B cell (primary cell): ENCODE measurements around the gene ZSWIM7. TPM values are rescaled to one million over a fixed set of nuclear protein-coding genes. Genes with fewer than 3 reads are reported as not detected.

Experiments used
- ATAC-seq: fragments of 200-7000 bp; cut with Tn5 transposase; one replicate; pipeline ENCODE4 v1.10.0; 2021; ENCODE audit warnings: low read depth, mild to moderate bottlenecking, moderate number of reproducible peaks, moderate library complexity
- CTCF ChIA-PET: fragments of 350-600 bp; sonication (Branson Sonifier 250); formaldehyde crosslinking; loops from one replicate; lab custom pipeline; 2021; ENCODE audit warnings: antibody characterized with exemption, inconsistent platforms; lab: Charles Lee
- POLR2A ChIA-PET: fragments of 350-600 bp; sonication (Branson Sonifier 250); formaldehyde crosslinking; loops from one replicate; lab custom pipeline; 2021; ENCODE audit warnings: antibody characterized with exemption; lab: Charles Lee
- DNase-seq: peaks from one replicate; pipeline ENCODE4 v3.0.0; 2013
- H2AFZ ChIP-seq: 2 replicates; pipeline ENCODE4 v1.6.1; 2012; ENCODE audit warnings: mild to moderate bottlenecking, low read depth, low read length; ENCODE audit not compliant: insufficient read depth, poor library complexity, severe bottlenecking
- H3K27ac ChIP-seq, 2 donors: 1 replicate in 1 of 2; 2 replicates in 1 of 2; pipeline ENCODE4 v1.5.1; 2012 to 2013; ENCODE audit warnings: low read length in 2 of 2, mild to moderate bottlenecking in 2 of 2, moderate library complexity in 1 of 2
- H3K27me3 ChIP-seq, 4 experiments: fragments of 200-600 bp in 1 of 4; sonication (generic) in 1 of 4; replicated peaks in 1 of 4; 1 replicate in 2 of 4; 2 replicates in 2 of 4; pipeline versions ENCODE4 v1.6.1 to v1.7.0; 2013 to 2016; ENCODE audit warnings: low read length in 3 of 4, mild to moderate bottlenecking in 2 of 4, mixed read lengths in 1 of 4, moderate library complexity in 1 of 4; ENCODE audit not compliant: insufficient read depth in 4 of 4, control insufficient read depth in 3 of 4; ENCODE audit errors: control extremely low read depth in 1 of 4
- H3K36me3 ChIP-seq, 2 experiments: replicated peaks in 1 of 2; 1 replicate in 1 of 2; 2 replicates in 1 of 2; pipeline versions ENCODE4 v1.6.1 to v1.7.1; 2013; ENCODE audit warnings: low read length in 1 of 2; ENCODE audit not compliant: insufficient read depth in 2 of 2, control insufficient read depth in 1 of 2; ENCODE audit errors: control extremely low read depth in 1 of 2, extremely low read depth in 1 of 2
- H3K4me1 ChIP-seq, 2 donors: fragments of 200-600 bp in 1 of 2; sonication (generic) in 1 of 2; 1 replicate in 1 of 2; 2 replicates in 1 of 2; pipeline versions ENCODE4 v1.5.1 to v1.6.1; 2013 to 2017; ENCODE audit warnings: low read length in 2 of 2; ENCODE audit not compliant: control insufficient read depth in 2 of 2, insufficient read depth in 2 of 2
- H3K4me2 ChIP-seq: replicated peaks from 2 replicates; pipeline ENCODE3; 2012; ENCODE audit warnings: mild to moderate bottlenecking, low read depth, low read length; ENCODE audit not compliant: poor library complexity, severe bottlenecking
- H3K4me3 ChIP-seq, 5 experiments: fragments of 200-600 bp in 1 of 5; sonication (generic) in 1 of 5; 1 replicate in 3 of 5; 2 replicates in 2 of 5; pipeline versions ENCODE4 v1.5.1 to v1.7.0; 2011 to 2016; ENCODE audit warnings: low read length in 4 of 5, mild to moderate bottlenecking in 4 of 5, low read depth in 2 of 5, control low read depth in 1 of 5, moderate library complexity in 1 of 5; ENCODE audit not compliant: insufficient read depth in 1 of 5; ENCODE audit errors: control extremely low read depth in 1 of 5, extremely low read depth in 1 of 5
- H3K79me2 ChIP-seq: fragments of 200-600 bp; sonication (generic); one replicate; pipeline ENCODE4 v1.6.0; 2016; ENCODE audit warnings: low read length; ENCODE audit not compliant: control insufficient read depth, insufficient read depth
- H3K9ac ChIP-seq: fragments of 200-600 bp; sonication (generic); 2 replicates; pipeline ENCODE4 v1.6.1; 2017; ENCODE audit warnings: mild to moderate bottlenecking, low read length, moderate library complexity
- H3K9me3 ChIP-seq, 3 donors: one replicate each; pipeline versions ENCODE4 v1.6.1 to v1.7.1; 2013; ENCODE audit warnings: low read length in 2 of 3; ENCODE audit not compliant: control insufficient read depth in 2 of 3, insufficient read depth in 1 of 3; ENCODE audit errors: control extremely low read depth in 1 of 3
- H4K20me1 ChIP-seq: 2 replicates; pipeline ENCODE4 v1.6.0; 2012; ENCODE audit warnings: mild to moderate bottlenecking, low read length; ENCODE audit not compliant: insufficient read depth, control insufficient read depth, poor library complexity, severe bottlenecking
- H3K27ac Mint-ChIP-seq: one replicate; pipeline ENCODE4 v1.8.0; 2021; ENCODE audit warnings: mixed read lengths
- H3K27me3 Mint-ChIP-seq: one replicate; pipeline ENCODE4 v1.8.0; 2021; ENCODE audit warnings: mixed read lengths
- H3K4me1 Mint-ChIP-seq: one replicate; pipeline ENCODE4 v1.8.0; 2021; ENCODE audit warnings: mixed read lengths
- H3K4me3 Mint-ChIP-seq: one replicate; pipeline ENCODE4 v1.8.0; 2021; ENCODE audit warnings: mixed read lengths
- H3K9me3 Mint-ChIP-seq: one replicate; pipeline ENCODE4 v1.8.0; 2022; ENCODE audit warnings: mixed read lengths; ENCODE audit not compliant: insufficient read depth
- EZH2 ChIP-seq: IDR thresholded peaks from 2 replicates; pipeline ENCODE4 v1.6.1; 2012; ENCODE audit warnings: borderline replicate concordance, low read depth, mild to moderate bottlenecking, moderate library complexity, low read length; ENCODE audit not compliant: insufficient read depth, poor library complexity, severe bottlenecking
- WGBS: methylation state at CpG from one replicate; pipeline ENCODE4 v1.1.5; 2013; ENCODE audit warnings: missing lambda C conversion rate; ENCODE audit not compliant: insufficient coverage; 5-methylcytosine and 5-hydroxymethylcytosine counted together
- intact Hi-C: fragments of 100-400 bp; cut with micrococcal nuclease; formaldehyde crosslinking; loops from one replicate; pipeline ENCODE4 v1.10.0; 2022
- polyA plus RNA-seq: library from polyadenylated mRNA; depleted of rRNA; stranded (reverse); fragments of >200 nt; gene quantifications from 2 replicates; pipeline ENCODE4 v1.2.3, GENCODE V29; 2012
- total RNA-seq, 2 donors: library from RNA; stranded (reverse); fragments of 120-200 nt in 1 of 2; gene quantifications; 1 replicate in 1 of 2; 2 replicates in 1 of 2; pipeline versions ENCODE4 v1.2.3 to v1.2.4, GENCODE V29; 2013 to 2022
- TF ChIP-seq, protein P1 (sequence below): fragments of 200-600 bp; IDR thresholded peaks from one replicate; pipeline ENCODE4 v1.8.0; 2022; ENCODE audit warnings: antibody characterized with exemption, mild to moderate bottlenecking

Gene ZSWIM7
- total and polyA plus RNA-seq, 2 donors (not counting 1 experiment from before 2014, with no cell fraction given), result 25.1 to 39.3 TPM

DNA sequence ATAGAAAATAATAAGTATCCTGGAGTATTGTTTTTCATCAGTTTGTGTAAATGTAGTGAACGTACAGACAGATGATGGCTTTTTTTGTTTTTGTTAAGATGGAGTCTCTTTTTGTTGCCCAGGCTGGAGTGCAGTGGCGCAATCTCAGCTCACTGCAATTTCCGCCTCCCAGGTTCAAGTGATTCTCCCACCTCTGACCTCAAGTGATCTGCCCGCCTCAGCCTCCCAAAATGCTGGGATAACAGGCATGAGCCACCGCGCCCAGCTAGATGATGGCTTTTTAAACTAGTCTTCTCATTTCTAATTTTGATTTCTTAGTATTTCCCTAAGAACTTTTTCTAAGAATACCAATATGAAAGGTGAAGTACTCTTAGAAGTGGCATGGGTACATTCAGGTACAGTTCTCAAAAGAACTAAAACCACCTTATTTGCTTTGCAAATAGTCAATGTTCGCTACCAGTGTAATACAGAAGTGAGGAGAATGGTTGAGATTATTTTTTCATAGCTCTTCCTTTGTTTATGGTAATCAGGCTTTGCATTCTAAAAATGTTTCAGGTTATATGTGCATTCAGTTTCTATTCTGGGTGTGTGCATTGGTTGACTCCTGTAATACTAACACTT, 34.3 kb upstream of the ZSWIM7 start:
- H3K4me2 ChIP-seq, result no peak overlapping the region
- Mint-ChIP-seq H3K27ac (no peak overlapping the region), H3K4me1 (no peaks in the 10 kb centered on the region), H3K27me3 (no peaks in the 10 kb centered on the region), H3K4me3 (no peak overlapping the region), H3K9me3 (no peaks in the 10 kb centered on the region)
- no peak for ATAC-seq
- TF ChIP-seq, protein P1, sequence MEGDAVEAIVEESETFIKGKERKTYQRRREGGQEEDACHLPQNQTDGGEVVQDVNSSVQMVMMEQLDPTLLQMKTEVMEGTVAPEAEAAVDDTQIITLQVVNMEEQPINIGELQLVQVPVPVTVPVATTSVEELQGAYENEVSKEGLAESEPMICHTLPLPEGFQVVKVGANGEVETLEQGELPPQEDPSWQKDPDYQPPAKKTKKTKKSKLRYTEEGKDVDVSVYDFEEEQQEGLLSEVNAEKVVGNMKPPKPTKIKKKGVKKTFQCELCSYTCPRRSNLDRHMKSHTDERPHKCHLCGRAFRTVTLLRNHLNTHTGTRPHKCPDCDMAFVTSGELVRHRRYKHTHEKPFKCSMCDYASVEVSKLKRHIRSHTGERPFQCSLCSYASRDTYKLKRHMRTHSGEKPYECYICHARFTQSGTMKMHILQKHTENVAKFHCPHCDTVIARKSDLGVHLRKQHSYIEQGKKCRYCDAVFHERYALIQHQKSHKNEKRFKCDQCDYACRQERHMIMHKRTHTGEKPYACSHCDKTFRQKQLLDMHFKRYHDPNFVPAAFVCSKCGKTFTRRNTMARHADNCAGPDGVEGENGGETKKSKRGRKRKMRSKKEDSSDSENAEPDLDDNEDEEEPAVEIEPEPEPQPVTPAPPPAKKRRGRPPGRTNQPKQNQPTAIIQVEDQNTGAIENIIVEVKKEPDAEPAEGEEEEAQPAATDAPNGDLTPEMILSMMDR, result no peak
- TF ChIP-seq EZH2, result no peak
- no peak overlapping the region for H3K9ac ChIP-seq
- H3K9me3 ChIP-seq, result no peaks in the 10 kb centered on the region
- no peak overlapping the region for H3K4me3 ChIP-seq
- no peak overlapping the region for H3K27ac ChIP-seq
- 100% methylated on average over 1 of the region's 7 CpGs for WGBS
- ChIA-PET CTCF (no interaction called here), POLR2A (no interaction called here)
- no peaks in the 10 kb centered on the region for H3K79me2 ChIP-seq
- peaks cover 2 to 86% of the 10 kb centered on the region in 2 experiments for H3K36me3 ChIP-seq
- no peaks in the 10 kb centered on the region for H4K20me1 ChIP-seq
- no peaks in the 10 kb centered on the region for H3K27me3 ChIP-seq
- no peaks in the 10 kb centered on the region for H3K4me1 ChIP-seq
- intact Hi-C loops, result no loop called here
- no peak overlapping the region for H2AFZ ChIP-seq
- DNase-seq, result no peak

DNA sequence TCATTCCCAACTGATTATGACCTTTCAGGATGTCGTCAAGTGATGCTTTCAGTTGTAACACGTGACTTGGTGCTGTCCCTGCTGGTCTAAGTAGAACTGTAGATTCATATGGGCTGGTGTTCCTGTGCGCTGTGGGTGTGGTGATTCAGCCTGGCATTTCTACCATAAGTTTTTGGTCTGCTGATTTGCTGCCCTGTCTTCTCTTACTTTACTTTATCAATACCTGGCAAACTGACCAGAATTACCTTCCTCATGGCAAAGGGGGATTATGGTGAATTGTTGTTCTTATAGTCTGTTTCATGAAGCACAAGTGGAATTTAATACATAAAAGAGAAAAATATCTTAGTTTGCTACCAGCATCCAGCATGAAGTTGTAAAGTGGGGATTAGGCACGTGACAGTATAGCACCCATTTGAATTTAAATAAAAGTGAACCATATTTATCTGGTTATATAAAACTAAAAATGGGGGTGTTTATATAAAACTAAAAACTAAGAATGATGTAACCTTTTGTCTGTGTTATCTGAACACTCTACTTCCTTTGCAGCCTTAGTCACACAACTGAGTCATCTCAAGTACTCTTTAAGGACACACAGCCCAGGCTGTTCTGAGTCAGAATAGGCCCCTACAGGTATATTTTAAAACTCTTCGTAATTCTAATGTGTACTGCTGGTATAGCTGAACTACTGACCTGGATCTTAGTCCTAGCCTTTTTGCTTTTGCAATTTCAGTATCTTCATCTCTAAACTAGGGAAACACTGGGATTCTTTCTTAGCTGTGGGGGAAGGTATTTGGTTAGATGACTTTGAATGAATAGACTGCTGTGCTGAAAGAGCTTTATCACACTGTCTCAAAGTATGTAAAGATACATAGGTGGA, 28.4 kb upstream of the ZSWIM7 start:
- no peak overlapping the region for H3K4me2 ChIP-seq
- CTCF ChIA-PET, result interaction anchor here (0.8 kb wide), 1 partner anchor 29 kb away, joined by 3 read pairs; the partner anchor contains the start of gene ZSWIM7
- Mint-ChIP-seq H3K4me1 (peaks cover 12% of the 10 kb centered on the region), H3K9me3 (no peaks in the 10 kb centered on the region), H3K27me3 (no peaks in the 10 kb centered on the region), H3K4me3 (no peak overlapping the region), H3K27ac (peak overlapping the region; percentile 57)
- no peak overlapping the region for H3K9ac ChIP-seq
- H3K9me3 ChIP-seq, result no peaks in the 10 kb centered on the region
- peak overlapping the region in 1 of 2 donors; percentile 36 for H3K27ac ChIP-seq
- H3K4me1 ChIP-seq, result no peaks in the 10 kb centered on the region
- WGBS, result 100% methylated on average over 1 of the region's 5 CpGs
- no peaks in the 10 kb centered on the region for H4K20me1 ChIP-seq
- H3K4me3 ChIP-seq, result no peak overlapping the region
- intact Hi-C loops, result no loop called here
- POLR2A ChIA-PET, result no interaction called here
- peaks cover 19 to 87% of the 10 kb centered on the region in 2 experiments for H3K36me3 ChIP-seq
- no peaks in the 10 kb centered on the region for H3K79me2 ChIP-seq
- DNase-seq (no peak), ATAC-seq (peak; percentile 70)
- H2AFZ ChIP-seq, result no peak overlapping the region
- no peaks in the 10 kb centered on the region for H3K27me3 ChIP-seq
- TF ChIP-seq, protein P1, result no peak
- TF ChIP-seq EZH2, result no peak
